PFSK-1 (cell line): ENCODE data around the gene TMEM266.

Experiments
- FOXP2 ChIP-seq: optimal IDR thresholded peaks from 2 replicates; pipeline ENCODE3; 2011; ENCODE audit warnings: borderline replicate concordance, control low read depth, inconsistent platforms; ENCODE audit not compliant: insufficient read depth; ENCODE audit errors: extremely low read length, extremely low read depth
- POLR2AphosphoS5 ChIP-seq: IDR thresholded peaks from 2 replicates; pipeline ENCODE4 v1.6.1; 2012; ENCODE audit warnings: low read depth, mild to moderate bottlenecking, control low read depth, low read length, moderate library complexity
- SIN3A ChIP-seq: IDR thresholded peaks from 2 replicates; pipeline ENCODE4 v1.6.1; 2012; ENCODE audit warnings: mild to moderate bottlenecking, low read length, moderate library complexity, borderline replicate concordance; ENCODE audit not compliant: insufficient read depth
- TAF1 ChIP-seq: IDR thresholded peaks from 2 replicates; pipeline ENCODE4 v1.6.1; 2012; ENCODE audit warnings: low read length, control low read depth, borderline replicate concordance; ENCODE audit not compliant: insufficient read depth

DNA sequence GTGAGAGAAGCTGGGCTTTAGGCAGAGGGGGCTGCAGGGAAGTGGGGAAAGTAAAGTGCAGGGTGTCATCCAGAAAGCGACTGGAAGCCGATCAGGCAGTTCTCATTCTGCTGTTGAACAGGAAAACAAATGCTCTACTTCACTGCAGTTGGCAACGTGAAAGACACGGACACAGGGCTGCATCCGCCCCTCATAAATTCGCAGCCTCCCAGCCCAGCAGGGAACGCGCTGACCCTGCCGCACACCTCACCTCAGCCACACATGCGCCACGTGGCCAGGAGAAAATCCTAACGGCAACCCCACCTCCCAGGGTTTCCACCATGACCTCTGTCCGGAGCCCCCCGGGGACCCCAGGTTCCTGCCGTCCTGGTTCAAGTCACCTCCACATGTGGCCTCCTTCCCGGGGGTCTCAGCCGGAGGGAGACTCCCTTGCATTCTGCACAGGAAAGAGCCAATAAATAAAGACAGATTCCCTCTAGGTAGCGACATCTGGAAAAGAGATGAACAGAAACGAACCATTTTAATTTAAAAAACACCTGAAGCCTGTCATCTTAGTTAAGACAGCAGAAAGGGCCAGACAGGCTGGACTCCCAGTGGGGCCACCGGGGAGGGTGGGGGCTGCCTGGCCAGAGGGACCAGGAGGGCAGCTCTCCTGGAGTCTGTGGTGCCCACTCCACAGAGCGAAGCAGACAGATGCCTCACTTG is 118.7 kb downstream of the TMEM266 start:
- TF ChIP-seq TAF1, result no peak
- no peak for TF ChIP-seq POLR2AphosphoS5
- no peak for TF ChIP-seq SIN3A
- TF ChIP-seq FOXP2, result no peak
